HepG2 (cell line): ENCODE data around the gene CFAP92. TPM values are rescaled to one million over a fixed set of nuclear protein-coding genes. Genes with fewer than 3 reads are reported as not detected.

Experiments
- ATF1 ChIP-seq: IDR thresholded peaks from 2 replicates; pipeline ENCODE4 v1.6.1; 2016; ENCODE audit warnings: mild to moderate bottlenecking, control low read depth
- ATF4 ChIP-seq, 2 experiments: fragments of 450-650 bp in 1 of 2; sonication (generic) in 1 of 2; formaldehyde crosslinking; IDR thresholded peaks; 2 replicates each; pipeline versions ENCODE4 v1.5.0 to v1.8.0; 2020 to 2022; ENCODE audit warnings: mild to moderate bottlenecking in 1 of 2, missing genetic modification reagents in 1 of 2
- EHMT2 ChIP-seq: fragments of 200-600 bp; sonication (generic); IDR thresholded peaks from 2 replicates; pipeline ENCODE4 v1.7.0; 2017; ENCODE audit warnings: antibody characterized with exemption, low read depth, low read length, borderline replicate concordance
- FOXP1 ChIP-seq, 2 experiments: fragments of 450-650 bp in 1 of 2; IDR thresholded peaks; 2 replicates each; pipeline ENCODE4 v1.6.1; 2017 to 2018; ENCODE audit warnings: antibody characterized with exemption in 1 of 2
- GABPA ChIP-seq, 2 experiments: IDR thresholded peaks; 2 replicates each; pipeline ENCODE4 v1.6.1; 2011 to 2016; ENCODE audit warnings: low read depth in 2 of 2, low read length in 1 of 2, missing biosample characterization in 1 of 2, missing genetic modification characterization in 1 of 2
- GATA4 ChIP-seq: sonication (generic); IDR thresholded peaks from 2 replicates; pipeline ENCODE4 v1.6.1; 2016; ENCODE audit warnings: antibody characterized with exemption, low read depth, borderline replicate concordance
- HNRNPH1 ChIP-seq: fragments of 200-400 bp; formaldehyde crosslinking; optimal IDR thresholded peaks from 2 replicates; pipeline ENCODE3; 2017; ENCODE audit warnings: mild to moderate bottlenecking, low read depth, low read length
- HNRNPK ChIP-seq: fragments of 200-400 bp; formaldehyde crosslinking; IDR thresholded peaks from 2 replicates; pipeline ENCODE4 v1.6.1; 2018; ENCODE audit warnings: low read length, low read depth, moderate library complexity, mild to moderate bottlenecking; ENCODE audit not compliant: poor library complexity, severe bottlenecking
- KMT2A ChIP-seq: sonication (generic); formaldehyde crosslinking; IDR thresholded peaks from 2 replicates; pipeline ENCODE4 v1.4.0; 2020; ENCODE audit warnings: missing genetic modification reagents
- NFE2L2 ChIP-seq: fragments of 150-350 bp; IDR thresholded peaks from 2 replicates; pipeline ENCODE4 v1.6.1; 2014; ENCODE audit warnings: low read length
- NFRKB ChIP-seq: fragments of 450-650 bp; IDR thresholded peaks from 2 replicates; pipeline ENCODE4 v1.6.1; 2017
- PRDM10 ChIP-seq: sonication (generic); formaldehyde crosslinking; IDR thresholded peaks from 2 replicates; pipeline ENCODE4 v1.4.0; 2020; ENCODE audit warnings: low read depth, missing genetic modification reagents
- RBM22 ChIP-seq: fragments of 200-400 bp; formaldehyde crosslinking; optimal IDR thresholded peaks from 2 replicates; pipeline ENCODE3; 2017; ENCODE audit warnings: mild to moderate bottlenecking, low read length, moderate library complexity
- RXRA ChIP-seq: sonication (generic); formaldehyde crosslinking; IDR thresholded peaks from 2 replicates; pipeline ENCODE4 v1.5.1; 2020; ENCODE audit warnings: missing genetic modification reagents
- SRY ChIP-seq: sonication (generic); formaldehyde crosslinking; IDR thresholded peaks from 2 replicates; pipeline ENCODE4 v1.8.0; 2022; ENCODE audit warnings: mild to moderate bottlenecking, missing genetic modification reagents
- ZBTB21 ChIP-seq: sonication (generic); formaldehyde crosslinking; IDR thresholded peaks from 2 replicates; pipeline ENCODE4 v1.4.0; 2020; ENCODE audit warnings: missing genetic modification reagents
- ZBTB7B ChIP-seq: sonication (generic); formaldehyde crosslinking; IDR thresholded peaks from 2 replicates; pipeline ENCODE4 v1.4.0; 2020; ENCODE audit warnings: missing genetic modification reagents
- ZMAT3 ChIP-seq: sonication (generic); formaldehyde crosslinking; conservative IDR thresholded peaks from 2 replicates; pipeline ENCODE4 v1.7.0; 2021; ENCODE audit warnings: missing genetic modification reagents
- ZMYM4 ChIP-seq: sonication (generic); formaldehyde crosslinking; IDR thresholded peaks from 2 replicates; pipeline ENCODE4 v1.8.1; 2023; ENCODE audit warnings: mild to moderate bottlenecking, missing genetic modification reagents
- ZNF124 ChIP-seq: sonication (generic); formaldehyde crosslinking; IDR thresholded peaks from 2 replicates; pipeline ENCODE4 v1.4.0; 2020; ENCODE audit warnings: missing genetic modification reagents
- ZNF143 ChIP-seq: sonication (generic); formaldehyde crosslinking; IDR thresholded peaks from 2 replicates; pipeline ENCODE4 v1.4.0; 2020; ENCODE audit warnings: missing genetic modification reagents
- ZNF30 ChIP-seq: sonication (generic); formaldehyde crosslinking; IDR thresholded peaks from 2 replicates; pipeline ENCODE4 v1.5.0; 2020; ENCODE audit warnings: mild to moderate bottlenecking, missing genetic modification reagents
- ZNF333 ChIP-seq: sonication (generic); formaldehyde crosslinking; IDR thresholded peaks from 2 replicates; pipeline ENCODE4 v1.4.0; 2020; ENCODE audit warnings: mild to moderate bottlenecking, missing genetic modification reagents, borderline replicate concordance
- ZNF484 ChIP-seq: sonication (generic); formaldehyde crosslinking; IDR thresholded peaks from 2 replicates; pipeline ENCODE4 v1.5.1; 2020; ENCODE audit warnings: mild to moderate bottlenecking, low read depth, missing genetic modification reagents, borderline replicate concordance
- ZNF569 ChIP-seq: sonication (generic); formaldehyde crosslinking; IDR thresholded peaks from 2 replicates; pipeline ENCODE4 v1.5.0; 2020; ENCODE audit warnings: mild to moderate bottlenecking, missing genetic modification reagents, moderate library complexity, borderline replicate concordance
- ZNF614 ChIP-seq: IDR thresholded peaks from 2 replicates; pipeline ENCODE4 v1.6.1; 2018; ENCODE audit warnings: missing biosample characterization, missing genetic modification reagents, inconsistent platforms, borderline replicate concordance
- ZNF619 ChIP-seq: sonication (generic); formaldehyde crosslinking; IDR thresholded peaks from 2 replicates; pipeline ENCODE4 v1.4.0; 2020; ENCODE audit warnings: mild to moderate bottlenecking, missing genetic modification reagents
- ZNF891 ChIP-seq: sonication (generic); formaldehyde crosslinking; IDR thresholded peaks from 2 replicates; pipeline ENCODE4 v1.5.0; 2020; ENCODE audit warnings: mild to moderate bottlenecking, missing genetic modification reagents
- polyA plus RNA-seq, 8 experiments: library from polyadenylated mRNA; depleted of rRNA in 3 of 8; stranded (reverse) in 7 of 8; unstranded in 1 of 8; fragments of >200 nt; fragmentation: Illumina TruSeq in 4 of 8; extraction: Trizol in 4 of 8; gene quantifications; 2 replicates each; pipeline versions ENCODE4 v1.2.1 to v1.2.3, GENCODE V29; 2011 to 2016; ENCODE audit warnings: low read depth in 4 of 8, missing spikeins in 1 of 8, mixed read lengths in 1 of 8; ENCODE audit not compliant: insufficient read depth in 1 of 8
- total RNA-seq, 5 experiments: library from RNA; depleted of rRNA; stranded (reverse); fragments of >200 nt; fragmentation: Illumina TruSeq; extraction: Trizol; gene quantifications; 2 replicates each; pipeline ENCODE4 v1.2.3, GENCODE V29; 2016; ENCODE audit warnings: low read depth in 1 of 5

Gene CFAP92
- total and polyA plus RNA-seq, 2 of the 13 experiments (the other 11 are each of a cell fraction or from before 2014, with no cell fraction given) = 0.18 to 0.46 TPM

GRCh38 chr3:129005526-129006303 is 11.8 kb upstream of the CFAP92 start (continued):
- TF ChIP-seq PRDM10 (CRISPR knock-in tag) (peak; percentile 83; the same call in 1 of the 2 replicates), ZNF333 (no peak), ZNF614 (CRISPR knock-in tag) (no peak), ATF1 (CRISPR knock-in tag) (no peak), ZNF143 (CRISPR knock-in tag) (no peak), ZNF30 (CRISPR knock-in tag) (no peak), HNRNPK (no peak), ZNF891 (no peak), EHMT2 (no peak), ZMYM4 (no peak), ATF4 (CRISPR knock-in tag; IDR thresholded peaks at IDR 0.05) (no peak), RBM22 (no peak), KMT2A (no peak), NFRKB (no peak), RXRA (CRISPR knock-in tag) (peak; percentile 28; the same call in 1 of the 2 replicates), NFE2L2 (no peak), ZBTB21 (CRISPR knock-in tag) (no peak), ZNF619 (CRISPR knock-in tag) (no peak), GATA4 (no peak), ZMAT3 (no peak), ZNF569 (CRISPR knock-in tag) (no peak), SRY (CRISPR knock-in tag) (no peak), ZNF124 (CRISPR knock-in tag) (0 out of 2 replicates have a peak, but pooled peaks have one; percentile 34), ZBTB7B (CRISPR knock-in tag) (no peak; the same call in 1 of the 2 replicates), FOXP1 (IDR thresholded peaks at IDR 0.05) (no peak), FOXP1 (CRISPR knock-in tag; IDR thresholded peaks at IDR 0.05) (peak; percentile 7; the same call in 1 of the 2 replicates), HNRNPH1 (no peak), ZNF484 (no peak), GABPA (IDR thresholded peaks at IDR 0.05; ENCODE audit: low read depth, low read length) (peak; percentile 14; the same call in 1 of the 2 replicates), GABPA (CRISPR knock-in tag; IDR thresholded peaks at IDR 0.05; ENCODE audit: low read depth) (peak; percentile 76)
